HG03097 (cell line): ENCODE results near the gene RBM19.
"Not testable (repeated sequence)": the region's sequence is repeated elsewhere in the genome, so short reads cannot be mapped to it uniquely, and the experiment has no call there.

Experiments
- ATAC-seq: cut with Tn5 transposase; IDR thresholded peaks from one replicate; pipeline ENCODE4 v1.9.1; 2021; ENCODE audit not compliant: unreplicated experiment, low FRiP score

Gene RBM19

DNA sequence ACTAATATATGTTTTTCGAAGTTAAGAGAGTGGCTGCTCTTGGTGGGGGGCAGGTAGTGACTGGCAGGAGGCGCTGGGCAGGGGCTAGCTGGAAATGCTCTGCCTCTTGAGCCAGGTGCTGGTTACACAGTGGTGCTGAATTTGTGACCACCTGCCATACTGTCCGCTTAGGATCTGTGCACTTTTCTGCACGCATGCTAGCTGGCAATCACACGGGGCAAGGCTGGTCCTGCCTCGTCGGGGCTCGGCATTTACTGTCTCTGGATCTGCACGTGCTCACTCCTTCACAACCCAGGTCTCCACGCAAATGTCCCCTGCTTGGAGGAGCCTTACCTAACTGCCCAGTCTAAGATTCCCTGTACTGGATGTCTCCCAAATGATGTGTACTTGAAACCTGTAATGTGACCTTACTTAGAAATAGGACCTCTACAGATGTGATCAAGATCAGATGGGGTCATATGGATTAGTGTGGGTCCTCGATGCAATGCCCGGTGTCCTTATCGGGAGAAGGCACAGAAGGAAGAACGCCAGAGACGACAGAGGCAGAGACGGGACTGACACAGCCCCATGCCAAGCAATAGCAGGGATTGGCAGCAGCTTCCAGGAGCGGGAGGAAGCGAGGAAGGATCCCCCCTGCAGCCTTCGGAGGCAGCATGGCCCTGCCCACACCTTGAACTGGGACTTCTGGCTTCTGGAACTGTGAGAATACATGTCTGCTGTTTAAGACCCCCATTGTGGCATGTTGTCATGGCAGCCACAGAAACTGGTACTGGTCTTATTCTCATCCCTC, 59.5 kb downstream of the RBM19 start:
- ATAC-seq = no peak

DNA sequence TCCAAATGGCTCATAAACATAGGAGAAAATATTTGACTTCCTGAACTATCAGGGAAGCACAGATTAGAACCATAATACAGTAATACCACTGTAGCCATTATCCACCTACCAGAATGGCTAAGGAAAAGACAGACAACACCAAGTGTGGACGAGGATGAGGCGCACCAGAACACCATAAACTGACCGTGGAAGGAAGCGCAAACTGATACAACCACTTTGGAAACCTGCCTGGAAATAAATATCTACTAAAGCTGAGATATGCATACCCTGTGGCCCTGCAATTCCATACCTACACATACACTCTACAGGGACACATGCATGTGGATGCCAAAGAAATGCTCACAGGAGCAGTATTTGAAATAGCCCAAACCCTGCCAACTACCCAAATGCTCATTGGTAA, 60.3 kb downstream of the RBM19 start:
- ATAC-seq = no peak

DNA sequence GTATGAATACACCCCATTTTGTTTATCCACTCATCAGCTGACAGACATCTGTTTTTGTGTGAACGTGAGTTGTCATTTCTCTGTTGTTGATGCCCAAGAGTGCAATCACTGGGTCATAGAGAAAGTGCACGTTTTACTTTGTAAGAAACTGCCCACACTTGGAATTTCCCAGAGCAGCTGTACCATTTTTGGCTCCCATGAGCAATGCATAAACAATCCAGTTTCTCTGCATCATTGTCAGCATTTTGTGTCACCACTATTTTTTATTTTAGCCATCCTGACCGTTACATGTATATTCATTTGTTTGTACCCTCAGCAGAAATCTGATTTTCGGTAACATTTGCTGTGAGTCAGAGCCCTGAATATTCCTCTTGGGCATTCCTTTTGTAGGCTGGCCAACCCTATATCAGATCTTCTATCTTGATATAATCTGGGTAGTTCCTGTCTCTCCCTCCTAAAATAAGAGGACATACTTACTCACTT, 62.7 kb downstream of the RBM19 start:
- no peak for ATAC-seq

DNA sequence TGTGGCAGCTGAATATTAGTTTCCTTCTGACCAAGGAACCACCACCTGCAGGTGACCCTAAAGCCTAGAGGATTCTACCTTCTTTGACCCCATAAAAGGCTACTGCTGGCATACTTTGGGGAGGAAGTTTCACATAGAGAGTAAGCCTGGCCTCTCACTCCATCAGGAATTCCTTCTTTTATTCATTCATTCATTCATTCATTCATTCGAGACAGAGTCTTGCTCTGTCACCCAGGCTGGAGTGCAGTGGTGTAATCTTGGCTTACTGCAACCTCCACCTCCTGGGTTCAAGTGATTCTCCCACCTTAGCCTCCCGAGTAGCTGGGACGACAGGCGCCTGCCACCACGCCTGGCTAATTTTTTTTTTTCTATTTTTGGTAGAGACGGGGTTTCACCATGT, 64.8 kb downstream of the RBM19 start:
- ATAC-seq = not testable (repeated sequence)

DNA sequence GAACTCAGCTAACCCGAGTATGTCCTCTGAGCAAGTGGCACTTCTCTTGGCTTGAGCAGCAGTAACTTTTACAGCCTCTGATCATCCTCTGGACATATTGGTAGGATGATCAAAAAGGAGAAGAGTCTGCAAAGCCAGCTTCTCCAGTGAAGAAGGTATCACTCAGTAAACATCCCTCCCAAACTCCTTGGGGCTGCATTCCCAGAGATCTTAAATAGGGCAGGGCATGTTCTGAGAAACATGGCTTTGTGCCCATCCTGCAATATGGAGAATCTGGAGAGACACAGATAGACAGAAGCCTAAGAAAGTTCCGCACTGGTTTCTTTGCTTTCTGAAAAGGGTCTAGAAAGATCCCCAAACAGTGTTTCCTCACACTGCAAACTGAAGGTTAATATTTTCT, 65.4 kb downstream of the RBM19 start:
- no peak for ATAC-seq

DNA sequence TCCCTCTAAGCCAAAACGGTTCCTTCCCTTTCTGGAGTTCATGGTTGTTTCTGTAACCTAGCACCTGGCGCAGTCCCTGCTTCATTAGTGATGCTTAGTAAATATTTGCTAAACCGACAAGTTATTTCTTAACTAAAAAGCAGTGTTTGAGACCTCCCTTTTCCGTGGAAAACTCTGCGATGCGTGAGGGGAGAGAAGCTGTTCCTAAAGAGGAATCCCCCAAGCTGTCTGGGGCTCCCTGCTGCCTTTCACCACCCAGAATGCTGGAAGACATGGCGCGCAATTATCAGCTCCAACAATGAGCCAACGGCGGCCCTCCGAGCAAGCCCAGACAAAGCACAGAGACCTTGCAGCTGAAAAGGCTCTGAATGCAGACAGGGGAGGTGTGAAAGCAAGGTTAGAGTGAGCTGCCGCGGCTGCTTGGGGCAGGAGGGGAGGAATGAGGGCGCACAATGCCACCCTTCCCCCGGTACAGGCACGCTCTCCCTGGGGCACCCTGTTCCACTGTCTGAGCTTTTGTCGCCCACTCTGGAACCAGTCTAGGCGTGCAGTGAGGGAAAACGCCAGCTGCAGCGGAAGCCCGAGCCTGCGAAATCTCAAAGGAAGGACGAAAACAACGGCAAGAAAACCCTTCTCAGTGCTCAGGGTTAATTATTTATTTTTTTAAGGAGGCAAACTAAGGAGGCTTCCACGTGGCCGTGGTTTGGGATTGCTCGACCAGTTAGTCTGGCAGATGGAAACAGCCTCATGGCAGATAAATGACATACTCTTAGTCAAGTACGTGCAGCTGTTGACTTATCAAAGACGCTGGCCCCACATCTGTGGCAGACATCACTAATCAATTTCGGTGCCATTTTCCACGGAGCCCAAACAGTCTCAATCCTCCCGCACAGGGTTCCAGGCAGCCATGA, 66.3 kb downstream of the RBM19 start:
- no peak for ATAC-seq

DNA sequence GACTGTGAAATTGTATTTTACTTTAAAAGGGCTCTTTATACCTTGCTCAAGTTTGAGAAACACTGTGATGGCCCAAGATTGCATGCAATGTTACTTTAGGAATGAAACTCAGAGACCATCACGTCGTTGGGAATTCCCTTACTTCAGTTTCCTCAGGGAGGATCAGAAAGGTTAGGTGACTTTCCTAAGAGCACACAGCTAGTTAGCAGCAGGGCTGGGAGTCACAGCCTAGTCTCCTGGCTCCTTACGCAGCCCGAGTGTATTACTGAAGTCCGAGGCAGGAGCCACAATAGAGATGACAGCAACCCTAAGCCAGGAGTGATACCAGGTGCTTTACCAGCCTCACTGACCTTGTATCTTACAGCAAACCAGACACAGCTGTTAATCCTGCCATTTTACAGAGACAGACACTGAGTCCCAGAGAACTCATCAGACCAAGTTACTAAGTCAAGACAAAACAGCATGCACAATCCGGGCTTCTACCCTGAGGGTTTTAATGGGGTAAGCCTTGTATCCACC, 67.0 kb downstream of the RBM19 start:
- ATAC-seq = no peak

DNA sequence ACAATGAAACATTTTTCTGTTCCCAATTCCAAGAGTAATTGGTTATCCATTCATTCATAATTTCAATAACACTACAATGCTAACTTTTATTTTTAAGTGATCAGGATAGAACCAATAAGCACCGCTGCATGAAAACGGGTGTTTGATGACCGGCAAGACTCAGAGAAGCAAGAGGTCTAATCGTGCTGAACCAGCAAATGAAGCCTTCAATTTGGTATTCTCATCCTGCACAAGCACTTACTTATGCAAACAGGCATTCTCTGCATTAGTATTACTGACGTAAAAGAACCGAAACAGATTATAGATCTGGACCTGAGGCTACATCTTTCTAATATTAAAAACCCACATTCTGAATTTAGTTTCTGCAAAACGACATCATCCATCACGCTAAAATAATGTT, 67.7 kb downstream of the RBM19 start:
- no peak for ATAC-seq

DNA sequence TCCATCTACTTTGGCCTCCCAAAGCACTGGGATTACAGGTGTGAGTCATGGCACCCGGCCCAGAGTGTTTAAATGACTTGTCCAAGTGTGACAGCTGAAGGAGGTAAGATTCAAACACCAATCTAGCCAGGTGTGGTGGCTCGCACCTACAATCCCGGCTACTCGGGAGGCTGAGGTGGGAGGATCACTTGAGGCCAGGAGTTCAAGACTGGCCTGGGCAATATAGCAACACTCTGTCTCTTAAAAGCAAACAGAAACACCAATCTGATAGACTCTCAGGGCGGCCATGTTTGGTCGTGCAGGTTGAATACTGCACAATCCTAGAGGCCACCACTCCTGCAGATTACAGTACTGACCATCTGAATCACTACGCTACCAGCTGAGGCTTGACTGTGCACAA, 68.7 kb downstream of the RBM19 start:
- ATAC-seq = no peak

DNA sequence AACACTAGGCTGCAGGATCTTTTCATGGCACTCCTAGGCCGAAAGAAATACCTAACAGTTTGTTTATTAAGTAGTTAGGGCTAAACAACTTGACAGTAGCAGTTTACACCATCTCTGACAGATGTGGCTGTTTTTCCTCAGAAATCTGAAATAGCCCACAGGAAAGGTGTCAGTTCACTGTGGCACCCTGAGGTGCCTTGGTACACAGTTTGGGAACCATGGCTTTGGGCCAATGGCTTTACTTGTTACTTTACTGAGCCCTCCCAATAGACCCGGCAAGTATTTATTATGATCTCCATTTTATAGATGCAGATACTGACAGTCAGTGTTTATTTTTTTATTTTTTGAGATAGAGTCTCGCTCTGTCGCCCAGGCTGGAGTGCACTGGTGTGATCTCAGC, 69.3 kb downstream of the RBM19 start:
- ATAC-seq = no peak

DNA sequence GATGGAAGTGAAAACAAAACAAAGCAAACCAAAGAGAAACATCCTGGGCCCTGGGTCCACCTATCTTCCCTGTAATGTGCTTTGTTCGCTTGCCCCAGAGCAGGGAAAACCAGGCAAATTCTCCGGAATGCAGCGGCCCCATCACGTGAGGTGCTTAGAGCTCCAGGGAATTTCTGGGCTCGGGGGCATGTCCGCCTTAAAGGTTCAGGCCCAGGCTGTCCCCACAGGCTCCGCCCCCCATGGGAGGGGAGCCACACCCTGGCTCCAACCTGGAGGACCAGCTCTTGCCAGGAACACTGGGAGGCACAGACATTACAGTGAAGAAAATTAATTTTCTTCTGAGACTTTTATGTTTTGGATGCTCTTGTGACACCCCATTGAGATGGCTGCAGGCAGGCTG, 69.9 kb downstream of the RBM19 start:
- no peak for ATAC-seq

DNA sequence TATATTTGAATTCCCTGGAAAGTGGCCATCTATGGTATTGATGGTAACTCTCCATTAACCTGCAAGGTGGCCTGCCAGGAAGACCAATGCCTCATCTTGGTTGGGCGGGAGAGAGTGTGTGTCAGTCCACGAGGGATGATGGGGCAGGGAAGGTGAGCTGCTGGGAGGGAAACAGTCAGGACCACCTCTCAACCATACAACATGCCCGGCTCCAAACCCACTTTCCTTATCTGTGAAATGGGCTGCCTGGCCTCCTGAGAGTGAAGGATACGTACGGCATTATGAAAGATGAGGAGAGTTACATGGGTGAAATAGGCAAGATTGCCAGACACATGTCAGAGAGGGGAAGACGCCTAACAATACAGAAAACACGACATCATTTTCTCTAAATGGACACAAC, 70.9 kb downstream of the RBM19 start:
- no peak for ATAC-seq

DNA sequence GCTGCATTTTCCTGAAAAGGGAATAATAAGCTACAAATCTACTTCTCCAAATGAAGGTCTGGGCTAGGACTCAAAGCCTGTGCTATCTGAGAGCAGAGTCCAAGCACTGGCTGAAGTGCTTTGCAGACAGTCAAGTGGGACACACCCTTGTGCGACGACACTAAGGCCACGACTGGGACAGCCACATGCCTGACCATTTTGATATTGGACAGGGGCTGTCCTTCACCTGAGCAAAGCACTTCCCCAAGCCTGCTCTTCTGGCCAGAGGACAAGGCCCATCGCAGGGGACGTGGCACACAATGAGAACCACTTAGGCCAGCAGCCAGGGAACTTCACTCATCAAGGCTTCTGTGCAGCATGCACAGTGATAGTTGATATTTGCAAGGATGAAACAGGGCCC, 71.4 kb downstream of the RBM19 start:
- no peak for ATAC-seq

DNA sequence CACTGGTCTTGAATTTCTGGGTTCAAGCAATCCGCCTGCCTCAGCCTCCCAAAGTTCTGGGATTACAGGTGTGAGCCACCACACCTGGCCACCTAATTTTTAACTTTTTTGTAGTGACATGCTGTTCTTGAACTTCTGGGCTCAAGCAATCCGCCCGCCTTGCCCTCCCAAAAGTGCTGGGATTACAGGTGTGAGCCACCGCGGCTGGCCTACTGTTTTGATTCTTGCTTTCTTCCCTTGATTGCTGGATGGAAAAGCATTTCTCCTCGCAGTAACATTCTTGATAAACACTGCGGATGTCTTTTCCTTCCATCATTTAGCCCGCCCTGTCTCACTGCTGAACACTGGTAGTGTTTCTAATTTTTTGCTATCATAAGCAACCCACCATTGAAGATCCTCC, 72.9 kb downstream of the RBM19 start:
- no peak for ATAC-seq

DNA sequence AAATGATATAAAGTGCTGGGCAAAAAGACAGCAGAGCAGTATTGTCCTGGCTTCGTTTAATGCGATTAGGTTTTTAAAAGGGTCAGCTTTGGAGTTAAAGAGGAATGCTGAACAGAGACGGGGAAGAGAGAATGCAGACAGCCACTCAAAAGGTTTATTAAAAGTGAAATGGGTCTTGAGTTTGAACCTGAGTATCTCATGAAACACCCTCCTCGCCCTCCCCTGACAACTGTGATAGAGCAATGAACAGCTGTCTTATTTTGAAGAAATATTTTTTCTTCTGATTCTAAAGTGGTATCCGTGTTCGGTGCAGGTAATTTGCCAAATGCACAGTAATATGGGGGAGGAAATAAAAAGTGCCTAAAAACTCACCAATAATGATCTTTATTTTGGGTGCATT, 73.6 kb downstream of the RBM19 start:
- ATAC-seq = no peak

DNA sequence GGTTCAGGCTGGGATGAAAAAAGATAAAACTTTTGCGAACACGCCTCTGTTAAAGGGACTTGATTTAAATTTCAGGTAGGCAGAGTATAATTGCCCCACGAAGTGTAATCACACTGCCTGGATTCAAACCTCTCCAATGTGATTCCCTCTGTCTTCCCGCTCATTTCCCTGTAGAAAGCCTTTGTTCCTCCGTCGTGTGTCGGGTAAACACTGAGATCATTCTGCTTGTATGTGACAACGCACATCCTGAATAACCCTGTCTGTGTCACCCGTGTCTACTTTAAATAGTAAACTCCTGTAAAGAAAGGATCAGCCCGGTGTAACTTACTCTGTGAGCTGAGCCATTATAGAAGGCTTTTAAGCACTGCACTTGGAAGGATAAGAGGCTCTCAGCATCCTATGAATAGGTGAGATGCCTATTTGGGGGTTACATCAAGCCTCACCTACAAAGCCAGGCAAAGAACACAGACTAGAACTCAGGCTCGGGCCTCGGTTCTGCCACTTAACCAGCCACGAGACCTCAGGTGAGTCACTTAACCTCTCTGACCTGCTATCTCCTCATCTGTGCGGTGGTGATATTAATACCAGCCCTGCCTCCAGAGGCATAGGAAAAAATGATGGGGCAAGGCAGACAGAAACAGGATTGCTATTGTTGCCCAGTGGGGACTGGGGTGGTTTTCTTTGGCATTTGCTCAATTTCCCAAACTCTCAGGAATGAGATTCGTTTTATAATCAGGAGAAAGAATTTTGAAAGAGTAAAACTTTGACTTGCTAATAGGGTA, 74.2 kb downstream of the RBM19 start:
- ATAC-seq = no peak

DNA sequence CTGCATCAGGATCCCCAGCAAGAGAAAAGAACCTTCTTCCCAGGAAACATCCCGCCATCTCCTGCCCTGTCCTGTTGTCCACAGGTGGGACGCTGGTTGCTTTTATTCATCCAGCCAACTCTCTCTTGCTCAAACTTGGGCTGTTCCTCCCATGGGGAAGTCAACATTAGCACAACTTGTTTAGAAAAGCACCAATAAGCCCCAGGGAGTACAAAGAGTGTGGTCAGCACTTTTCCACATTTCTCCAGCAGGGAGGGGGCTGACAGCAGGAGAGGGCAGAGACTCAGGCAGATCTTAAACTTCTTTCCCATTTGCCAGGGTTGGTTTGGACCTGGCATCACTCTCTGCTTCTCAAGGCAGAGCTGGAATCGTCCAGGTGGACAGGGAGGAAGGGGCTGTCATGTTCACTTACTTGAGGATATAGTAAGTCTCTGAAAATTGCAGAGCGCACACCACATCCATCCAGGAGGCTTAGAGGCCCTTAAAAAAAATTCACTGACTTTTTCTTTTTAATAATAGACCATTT, 74.9 kb downstream of the RBM19 start:
- ATAC-seq = no peak

DNA sequence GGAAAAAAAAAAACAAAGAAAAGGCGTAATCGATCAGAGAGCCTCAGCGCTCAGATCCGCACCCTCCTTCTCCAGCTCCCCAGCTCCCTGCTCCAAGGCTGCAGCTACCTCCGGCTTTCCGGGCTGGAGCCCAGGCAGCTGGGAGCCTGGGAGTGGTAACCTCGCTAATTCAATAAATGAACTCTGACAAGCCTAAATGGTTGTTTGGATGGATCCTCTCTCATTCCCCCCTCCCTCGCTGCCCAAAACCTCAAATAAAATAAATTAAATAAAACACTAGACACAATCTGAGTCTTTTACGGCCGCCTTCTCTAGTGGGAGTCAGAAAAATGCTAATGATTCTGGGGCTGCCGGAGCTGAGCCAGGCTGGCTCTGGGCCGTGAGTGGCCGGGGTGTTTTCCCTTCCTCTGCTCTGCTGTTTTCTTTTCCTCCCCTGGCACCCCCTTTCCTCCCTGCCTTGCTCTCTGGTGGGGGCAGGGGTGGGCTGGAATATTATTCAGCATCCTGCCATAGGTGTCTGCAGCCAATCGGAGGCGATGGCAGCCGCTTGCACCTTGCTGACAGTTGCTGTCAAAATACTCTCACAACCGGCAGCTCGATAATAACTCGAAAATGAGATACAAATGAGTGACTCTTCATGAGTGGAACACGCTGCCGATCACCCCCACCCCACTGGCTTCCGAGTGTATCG, 76.1 kb downstream of the RBM19 start:
- no peak for ATAC-seq

DNA sequence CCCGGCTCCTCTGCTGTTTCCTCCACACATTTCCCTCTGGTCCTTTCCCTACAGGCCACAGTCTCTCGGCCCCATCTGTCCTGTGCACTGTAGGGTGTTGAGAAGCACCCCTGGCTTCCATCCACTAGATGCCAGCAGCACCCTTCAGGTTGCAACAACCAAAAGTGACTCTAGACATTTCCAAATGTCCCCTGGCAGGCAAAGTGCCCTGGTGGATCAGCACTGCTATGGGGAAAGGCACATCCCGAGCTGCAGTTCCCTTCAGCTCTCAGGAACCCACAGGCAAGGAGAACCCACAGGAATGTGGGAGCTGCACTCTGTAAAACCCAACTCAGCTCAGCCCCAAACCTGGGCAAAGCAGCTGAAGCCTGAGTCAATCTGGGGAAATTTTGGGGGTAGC, 77.0 kb downstream of the RBM19 start:
- no peak for ATAC-seq

DNA sequence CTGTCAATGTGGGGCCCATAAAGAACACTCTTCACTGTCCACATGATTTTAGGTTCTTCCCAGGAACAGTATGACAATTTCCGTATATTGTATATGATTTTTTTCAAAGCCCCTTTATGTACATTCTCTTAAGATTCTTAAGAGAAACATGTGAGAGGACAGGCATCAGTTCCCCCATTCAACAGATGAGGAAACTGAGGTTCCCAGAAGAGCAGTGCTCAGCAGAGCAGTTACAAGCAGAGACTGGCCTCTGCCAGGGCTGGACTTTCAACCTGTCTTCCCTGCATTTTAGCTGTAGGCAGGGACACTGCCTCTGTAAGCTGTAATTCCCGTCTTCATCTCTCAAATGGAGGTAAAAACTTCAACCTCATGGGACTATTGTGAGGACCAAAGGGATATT, 77.7 kb downstream of the RBM19 start:
- no peak for ATAC-seq
